Hair follicular keratinocyte (primary cell): ENCODE measurements around the gene ACKR2. TPM values are rescaled to one million over a fixed set of nuclear protein-coding genes. Genes with fewer than 3 reads are reported as not detected.

Experiments used
- total RNA-seq: library from RNA; depleted of rRNA; stranded (reverse); fragments of >200 nt; gene quantifications from 2 replicates; pipeline ENCODE4 v1.2.3, GENCODE V29; 2015

The ACKR2 gene
- total RNA-seq: 0.08 TPM in 1 of 2 replicates, not detected in the other

GRCh38 chr3:42809202-42809601 is at the start of gene ACKR2:
Gene ACKR2 (plus strand): TSS chr3:42809445. CDS start chr3:42864503, 55,058 bp downstream.

GRCh38 chr3:42772670-42773408 is 36.4 kb upstream of the ACKR2 start, which contains the start of gene CCDC13:
Gene CCDC13 (minus strand): TSS chr3:42773253. CDS start chr3:42758345, 14,908 bp downstream.

GRCh38 chr3:42804106-42804830 is 5.0 kb upstream of the ACKR2 start, which contains the start of gene HIGD1A:
Gene HIGD1A (minus strand): TSS chr3:42804490. CDS start chr3:42794253, 10,237 bp downstream.

GRCh38 chr3:42875325-42876151 is 66.3 kb downstream of the ACKR2 start, which contains the start of gene CYP8B1:
Gene CYP8B1 (minus strand): TSS chr3:42875879. CDS start chr3:42875816, 63 bp downstream.

GRCh38 chr3:42906070-42906847 is 97.0 kb downstream of the ACKR2 start, which contains the start of gene ZNF662:
Gene ZNF662 (plus strand): TSS chr3:42906142. CDS start chr3:42908115, 1,973 bp downstream.

Other genes with a start within 250 kb of the ACKR2 start
- gene SEC22C, start 227.5 kb upstream of the ACKR2 start, total RNA-seq: 75.3 and 86.5 TPM in 2 replicates
- gene SS18L2, start 218.6 kb upstream of the ACKR2 start, total RNA-seq: 32.3 and 49.1 TPM in 2 replicates
- gene NKTR, start 208.8 kb upstream of the ACKR2 start, total RNA-seq: 9.2 and 15.5 TPM in 2 replicates
- 7.3 and 10.5 TPM in 2 replicates for gene ZBTB47, start 155.7 kb upstream of the ACKR2 start, total RNA-seq
- not detected in 2 replicates for gene KLHL40, start 123.9 kb upstream of the ACKR2 start, total RNA-seq
- gene HHATL, start 106.6 kb upstream of the ACKR2 start, total RNA-seq: not detected in 2 replicates
- 0.19 and 0.78 TPM in 2 replicates for gene CCDC13, start 36.2 kb upstream of the ACKR2 start, total RNA-seq
- gene HIGD1A, start 5.0 kb upstream of the ACKR2 start, total RNA-seq: 192 and 207 TPM in 2 replicates
- not detected in 2 replicates for gene CYP8B1, start 66.4 kb downstream of the ACKR2 start, total RNA-seq
- 1.0 and 1.5 TPM in 2 replicates for gene ZNF662, start 96.7 kb downstream of the ACKR2 start, total RNA-seq
- gene GASK1A, start 169.9 kb downstream of the ACKR2 start, total RNA-seq: 0.91 and 0.94 TPM in 2 replicates